ENCODE measurements around the gene MAGI2. TPM values are rescaled to one million over a fixed set of nuclear protein-coding genes. Genes with fewer than 3 reads are reported as not detected.

The MAGI2 gene
- polyA plus RNA-seq, 1 experiment = 0.81 TPM

DNA sequence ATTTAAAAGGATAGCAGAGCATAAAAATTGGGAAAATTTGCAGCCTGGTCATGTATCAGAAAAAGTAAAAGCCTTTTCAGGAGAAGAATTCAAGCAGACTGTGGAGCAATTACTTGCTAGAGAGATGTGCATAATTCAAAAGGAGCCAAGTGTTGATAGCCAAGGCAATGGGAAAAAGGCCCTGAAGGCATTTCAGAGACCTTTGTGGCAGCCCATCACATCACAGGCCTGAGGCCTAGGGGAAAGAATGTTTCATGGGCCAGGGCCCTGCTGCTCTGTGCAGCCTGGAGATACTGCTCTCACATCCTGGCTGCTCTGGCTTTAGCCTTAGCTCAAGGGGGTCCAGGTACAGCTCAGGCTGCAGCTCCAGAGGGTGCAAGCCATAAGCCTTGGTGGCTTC is 152.9 kb downstream of the MAGI2 start:
- DNase-seq (ENCODE audit: low read depth) = no peak
- Histone ChIP-seq H3K4me3 (ENCODE audit: low read depth, low read length) (no peak overlapping the region), H3K36me3 (ENCODE audit: control insufficient read depth, insufficient read depth, low read length) (no peaks in the 10 kb centered on the region), H3K27me3 (ENCODE audit: control insufficient read depth, insufficient read depth, low read length) (no peaks in the 10 kb centered on the region)
- TF ChIP-seq, protein P1, sequence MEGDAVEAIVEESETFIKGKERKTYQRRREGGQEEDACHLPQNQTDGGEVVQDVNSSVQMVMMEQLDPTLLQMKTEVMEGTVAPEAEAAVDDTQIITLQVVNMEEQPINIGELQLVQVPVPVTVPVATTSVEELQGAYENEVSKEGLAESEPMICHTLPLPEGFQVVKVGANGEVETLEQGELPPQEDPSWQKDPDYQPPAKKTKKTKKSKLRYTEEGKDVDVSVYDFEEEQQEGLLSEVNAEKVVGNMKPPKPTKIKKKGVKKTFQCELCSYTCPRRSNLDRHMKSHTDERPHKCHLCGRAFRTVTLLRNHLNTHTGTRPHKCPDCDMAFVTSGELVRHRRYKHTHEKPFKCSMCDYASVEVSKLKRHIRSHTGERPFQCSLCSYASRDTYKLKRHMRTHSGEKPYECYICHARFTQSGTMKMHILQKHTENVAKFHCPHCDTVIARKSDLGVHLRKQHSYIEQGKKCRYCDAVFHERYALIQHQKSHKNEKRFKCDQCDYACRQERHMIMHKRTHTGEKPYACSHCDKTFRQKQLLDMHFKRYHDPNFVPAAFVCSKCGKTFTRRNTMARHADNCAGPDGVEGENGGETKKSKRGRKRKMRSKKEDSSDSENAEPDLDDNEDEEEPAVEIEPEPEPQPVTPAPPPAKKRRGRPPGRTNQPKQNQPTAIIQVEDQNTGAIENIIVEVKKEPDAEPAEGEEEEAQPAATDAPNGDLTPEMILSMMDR (IDR thresholded peaks at IDR 0.05; ENCODE audit: insufficient read depth, low read depth, low read length) = no peak
- CTCF ChIA-PET = interaction anchor here (1.0 to 1.9 kb wide), 2 partner anchors 18 to 171 kb away, joined by 3 to 5 read pairs; no protein-coding TSS in a partner anchor
- POLR2A ChIA-PET = interaction anchor here (0.6 kb wide), 1 partner anchor 672 kb away, joined by 5 read pairs; no protein-coding TSS in a partner anchor

DNA sequence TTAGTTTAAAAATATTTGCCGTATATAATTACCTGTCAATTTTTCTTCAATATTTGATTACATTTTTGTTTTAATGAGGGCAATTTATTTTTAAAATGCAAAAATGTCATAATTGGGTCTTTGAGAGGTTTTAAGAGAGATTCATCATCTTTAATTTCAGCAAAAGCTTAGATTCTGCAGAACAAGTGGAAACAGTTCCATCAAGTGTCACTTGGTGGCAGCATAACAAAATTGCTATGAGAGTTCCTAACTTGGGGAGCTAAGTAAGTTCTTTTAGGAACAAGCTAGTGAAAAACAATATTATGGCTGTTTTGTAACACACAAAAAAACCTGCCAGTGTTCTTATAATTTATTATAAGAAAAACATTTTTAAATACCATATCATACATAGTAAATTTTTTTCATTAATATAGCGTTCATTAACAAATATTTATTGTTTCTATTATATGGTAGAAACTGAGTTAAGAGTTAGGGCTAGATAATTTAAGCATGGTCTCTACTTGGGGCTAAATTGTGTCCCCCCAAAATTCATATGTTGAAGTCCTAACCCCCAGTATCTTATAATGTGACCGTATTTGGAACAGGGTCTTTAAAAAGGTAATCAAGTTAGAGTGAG is 155.2 kb downstream of the MAGI2 start:
- DNase-seq (ENCODE audit: low read depth) = peak; percentile 26
- no peaks in the 10 kb centered on the region for H3K27me3 ChIP-seq (ENCODE audit: control insufficient read depth, insufficient read depth, low read length)
- ChIA-PET POLR2A (interaction anchor here (0.7 kb wide), 1 partner anchor 503 kb away, joined by 7 read pairs; no protein-coding TSS in a partner anchor), CTCF (interaction anchor here (0.6 to 2.0 kb wide), 23 partner anchors 9 to 1229 kb away, joined by 3 to 8 read pairs (median 3); partner anchors contain the start of gene MAGI2)
- no peak overlapping the region for H3K4me3 ChIP-seq (ENCODE audit: low read depth, low read length)
- no peaks in the 10 kb centered on the region for H3K36me3 ChIP-seq (ENCODE audit: control insufficient read depth, insufficient read depth, low read length)
- TF ChIP-seq, protein P1 (IDR thresholded peaks at IDR 0.05; ENCODE audit: insufficient read depth, low read depth, low read length) = peak; percentile 77

DNA sequence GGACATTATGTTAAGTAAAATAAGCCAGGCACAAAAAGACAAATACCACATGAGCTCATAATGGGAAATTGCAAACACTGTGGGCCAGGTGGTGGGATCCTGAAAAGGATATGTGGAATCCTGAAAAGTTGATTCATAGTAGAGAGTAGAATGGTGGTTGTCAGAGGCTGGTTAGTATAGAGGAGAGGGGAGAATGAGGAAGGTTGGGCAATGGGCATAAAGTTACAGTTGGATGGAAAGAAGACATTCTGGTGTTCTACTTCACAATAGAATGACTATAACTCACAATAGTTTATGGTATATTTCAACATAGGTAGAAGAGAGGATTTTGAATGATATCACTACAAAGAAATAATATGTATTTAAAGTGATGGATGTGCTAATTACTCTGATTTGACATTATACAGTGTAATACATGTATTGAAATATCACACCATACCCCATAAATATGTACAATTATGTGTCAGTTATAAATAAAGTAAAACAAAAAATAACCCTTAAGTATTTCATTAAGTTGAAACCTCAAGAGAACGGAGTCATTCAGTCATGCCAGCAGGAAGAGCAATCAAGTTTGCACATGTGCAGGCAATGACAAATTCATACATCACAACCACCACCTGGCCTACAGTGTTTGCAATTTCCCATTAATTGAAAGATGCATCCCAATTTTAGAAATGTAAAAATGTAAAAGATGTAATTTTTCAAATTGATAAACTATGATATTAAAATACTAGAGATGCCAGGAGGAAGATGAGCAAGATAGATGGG is 156.7 kb downstream of the MAGI2 start:
- TF ChIP-seq, protein P1 (IDR thresholded peaks at IDR 0.05; ENCODE audit: insufficient read depth, low read depth, low read length) = no peak
- no peaks in the 10 kb centered on the region for H3K36me3 ChIP-seq (ENCODE audit: control insufficient read depth, insufficient read depth, low read length)
- POLR2A ChIA-PET = no interaction called here
- H3K27me3 ChIP-seq (ENCODE audit: control insufficient read depth, insufficient read depth, low read length) = no peaks in the 10 kb centered on the region
- CTCF ChIA-PET = interaction anchor here (1.1 to 2.0 kb wide), 5 partner anchors 14 to 750 kb away, joined by 3 to 8 read pairs (median 4); no protein-coding TSS in a partner anchor
- no peak for DNase-seq (ENCODE audit: low read depth)
- H3K4me3 ChIP-seq (ENCODE audit: low read depth, low read length) = no peak overlapping the region

DNA sequence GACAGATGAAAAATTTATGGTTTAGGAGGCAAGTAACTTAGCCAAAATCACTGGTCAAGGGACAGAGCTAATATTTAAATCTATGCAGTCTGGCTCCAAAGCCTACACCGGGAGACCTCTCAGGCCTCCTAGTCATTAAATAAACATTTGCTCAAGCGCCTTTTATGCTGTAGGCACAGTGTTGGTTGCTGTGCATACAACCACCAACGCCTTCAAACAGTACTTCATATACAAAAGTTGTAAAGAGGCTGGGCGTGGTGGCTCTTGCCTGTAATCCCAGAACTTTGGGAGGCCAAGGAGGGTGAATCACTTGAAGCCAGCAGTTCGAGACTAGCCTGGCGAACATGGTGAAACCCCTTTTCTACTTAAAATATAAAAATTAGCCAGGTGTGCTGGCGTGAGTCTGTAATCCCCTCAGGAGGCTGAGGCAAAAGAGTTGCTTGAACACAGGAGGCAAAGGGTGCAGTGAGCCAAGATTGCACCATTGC is 159.8 kb downstream of the MAGI2 start:
- Histone ChIP-seq H3K36me3 (ENCODE audit: control insufficient read depth, insufficient read depth, low read length) (no peaks in the 10 kb centered on the region), H3K4me3 (ENCODE audit: low read depth, low read length) (no peak overlapping the region), H3K27me3 (ENCODE audit: control insufficient read depth, insufficient read depth, low read length) (no peaks in the 10 kb centered on the region)
- no peak for DNase-seq (ENCODE audit: low read depth)
- POLR2A ChIA-PET = no interaction called here
- CTCF ChIA-PET = interaction anchor here (0.7 to 1.3 kb wide), 2 partner anchors 9 to 51 kb away, joined by 3 to 5 read pairs; no protein-coding TSS in a partner anchor
- TF ChIP-seq, protein P1 (IDR thresholded peaks at IDR 0.05; ENCODE audit: insufficient read depth, low read depth, low read length) = no peak

DNA sequence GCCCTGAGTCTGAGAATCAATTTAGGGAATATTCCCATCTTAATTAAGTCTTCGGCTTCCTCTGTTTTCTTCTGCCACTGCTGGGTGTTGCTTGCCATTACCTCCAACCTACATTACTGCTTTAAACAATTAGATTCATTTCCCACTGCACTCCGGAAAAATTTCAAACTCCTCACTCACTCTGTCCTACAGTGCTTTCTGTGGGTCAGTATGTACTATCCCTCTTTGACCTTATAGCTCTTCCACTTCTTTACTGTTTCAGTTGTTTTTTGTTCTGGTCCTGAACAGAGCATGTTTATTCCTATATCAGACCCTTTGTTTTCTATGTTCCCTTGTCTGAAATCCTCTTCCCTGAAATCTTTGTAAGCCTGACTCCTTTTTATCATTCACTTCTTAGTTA is 160.6 kb downstream of the MAGI2 start:
- ChIA-PET CTCF (interaction anchor here (0.7 to 1.3 kb wide), 3 partner anchors 10 to 52 kb away, joined by 3 to 5 read pairs (median 4); no protein-coding TSS in a partner anchor), POLR2A (interaction anchor here (0.6 kb wide), 1 partner anchor 1376 kb away, joined by 3 read pairs; no protein-coding TSS in a partner anchor)
- Histone ChIP-seq H3K27me3 (ENCODE audit: control insufficient read depth, insufficient read depth, low read length) (no peaks in the 10 kb centered on the region), H3K36me3 (ENCODE audit: control insufficient read depth, insufficient read depth, low read length) (no peaks in the 10 kb centered on the region), H3K4me3 (ENCODE audit: low read depth, low read length) (no peak overlapping the region)
- no peak for DNase-seq (ENCODE audit: low read depth)
- TF ChIP-seq, protein P1 (IDR thresholded peaks at IDR 0.05; ENCODE audit: insufficient read depth, low read depth, low read length) = no peak

All from BJ (cell line).